IMR-90 (cell line): Measurements from ENCODE around the gene SCARB1. TPM values are rescaled to one million over a fixed set of nuclear protein-coding genes. Genes with fewer than 3 reads are reported as not detected.

Source experiments
- ATAC-seq: fragments of 200-7000 bp; cut with Tn5 transposase; 2 replicates; pipeline ENCODE4 v1.9.1; 2020; ENCODE audit warnings: low read depth, mild to moderate bottlenecking, moderate library complexity
- BruUV-seq: library from RNA; stranded (reverse); fragments of 400-500 nt; replicated peaks from 2 replicates; lab custom pipeline; 2021; lab: Mats Ljungman, UMichigan
- CTCF ChIA-PET: fragments of 300-600 bp; formaldehyde crosslinking; extraction: SDS; loops from one replicate; lab custom pipeline; 2021; ENCODE audit warnings: antibody characterized with exemption; lab: Yijun Ruan, JAX
- POLR2A ChIA-PET: fragments of 300-600 bp; sonication (Branson Sonifier 250); formaldehyde crosslinking; loops from one replicate; lab custom pipeline; 2022; ENCODE audit warnings: antibody characterized with exemption; ENCODE audit not compliant: unreplicated experiment; lab: Charles Lee
- DNase-seq: peaks from one replicate; pipeline ENCODE4 v3.0.0; 2013
- H2AFZ ChIP-seq: replicated peaks from 2 replicates; pipeline ENCODE3; 2013; ENCODE audit warnings: low read length, mild to moderate bottlenecking; ENCODE audit not compliant: poor library complexity
- H2AK5ac ChIP-seq: 2 replicates; pipeline ENCODE4 v1.6.1; 2013; ENCODE audit warnings: low read depth, low read length, inconsistent platforms
- H2AK9ac ChIP-seq: replicated peaks from 2 replicates; pipeline ENCODE3; 2013; ENCODE audit warnings: mild to moderate bottlenecking, low read depth, low read length, moderate library complexity; ENCODE audit not compliant: poor library complexity
- H2BK120ac ChIP-seq: 2 replicates; pipeline ENCODE4 v1.6.1; 2013; ENCODE audit warnings: low read depth, low read length, inconsistent platforms
- H2BK15ac ChIP-seq: 3 replicates; pipeline ENCODE4 v1.6.1; 2013; ENCODE audit warnings: low read depth, low read length, inconsistent platforms
- H2BK20ac ChIP-seq: 2 replicates; pipeline ENCODE4 v1.6.1; 2013; ENCODE audit warnings: low read depth, mild to moderate bottlenecking, inconsistent platforms, low read length, moderate library complexity
- H2BK5ac ChIP-seq: 2 replicates; pipeline ENCODE4 v1.6.1; 2013; ENCODE audit warnings: mild to moderate bottlenecking, low read depth, low read length, inconsistent platforms; ENCODE audit not compliant: poor library complexity, severe bottlenecking
- H3K14ac ChIP-seq: replicated peaks from 2 replicates; pipeline ENCODE4 v1.6.1; 2013; ENCODE audit warnings: low read depth, low read length, inconsistent platforms
- H3K18ac ChIP-seq: 2 replicates; pipeline ENCODE4 v1.6.1; 2013; ENCODE audit warnings: low read depth, low read length, control low read depth
- H3K23ac ChIP-seq: 2 replicates; pipeline ENCODE4 v1.6.1; 2013; ENCODE audit warnings: low read depth, low read length, inconsistent platforms
- H3K27ac ChIP-seq: 2 replicates; pipeline ENCODE4 v1.5.1; 2013; ENCODE audit warnings: mild to moderate bottlenecking, control low read depth, low read length; ENCODE audit not compliant: insufficient read depth
- H3K27me3 ChIP-seq: 2 replicates; pipeline ENCODE4 v1.6.1; 2013; ENCODE audit warnings: low read length; ENCODE audit not compliant: control insufficient read depth, insufficient read depth
- H3K36me3 ChIP-seq: 2 replicates; pipeline ENCODE4 v1.6.1; 2013; ENCODE audit warnings: low read length, mixed read lengths; ENCODE audit not compliant: control insufficient read depth, insufficient read depth
- H3K4ac ChIP-seq: 2 replicates; pipeline ENCODE4 v1.6.1; 2013; ENCODE audit warnings: low read depth, low read length, inconsistent platforms
- H3K4me1 ChIP-seq: 2 replicates; pipeline ENCODE4 v1.6.1; 2013; ENCODE audit warnings: low read length, mixed read lengths; ENCODE audit not compliant: control insufficient read depth, insufficient read depth
- H3K4me2 ChIP-seq: 2 replicates; pipeline ENCODE4 v1.6.1; 2013; ENCODE audit warnings: low read depth, mild to moderate bottlenecking, control low read depth, low read length, moderate library complexity
- H3K4me3 ChIP-seq: 2 replicates; pipeline ENCODE4 v1.5.1; 2013; ENCODE audit warnings: low read depth, mild to moderate bottlenecking, control low read depth, low read length, moderate library complexity; ENCODE audit not compliant: insufficient read depth
- H3K56ac ChIP-seq: 2 replicates; pipeline ENCODE4 v1.6.1; 2013; ENCODE audit warnings: low read length, inconsistent platforms; ENCODE audit not compliant: insufficient read depth; ENCODE audit errors: extremely low read depth
- H3K79me1 ChIP-seq, 2 experiments: 2 replicates each; pipeline ENCODE4 v1.6.1; 2013; ENCODE audit warnings: low read length in 2 of 2, inconsistent platforms in 1 of 2, low read depth in 1 of 2
- H3K9ac ChIP-seq: 2 replicates; pipeline ENCODE4 v1.6.1; 2013; ENCODE audit warnings: low read depth, low read length, control low read depth
- H3K9me1 ChIP-seq: 2 replicates; pipeline ENCODE4 v1.6.1; 2013; ENCODE audit warnings: low read length, inconsistent platforms; ENCODE audit not compliant: insufficient read depth
- H3K9me3 ChIP-seq: 2 replicates; pipeline ENCODE4 v1.6.1; 2013; ENCODE audit warnings: low read length; ENCODE audit not compliant: control insufficient read depth, insufficient read depth
- H4K20me1 ChIP-seq: 2 replicates; pipeline ENCODE4 v1.6.1; 2013; ENCODE audit warnings: low read length, inconsistent platforms; ENCODE audit not compliant: insufficient read depth
- H4K5ac ChIP-seq: 2 replicates; pipeline ENCODE4 v1.6.1; 2013; ENCODE audit warnings: mild to moderate bottlenecking, low read depth, low read length, control low read depth
- H4K8ac ChIP-seq, 2 experiments: 2 replicates each; pipeline ENCODE4 v1.6.1; 2013; ENCODE audit warnings: low read depth in 2 of 2, low read length in 2 of 2, control low read depth in 1 of 2, inconsistent platforms in 1 of 2
- H4K91ac ChIP-seq: 2 replicates; pipeline ENCODE4 v1.6.1; 2013; ENCODE audit warnings: low read depth, low read length, inconsistent platforms; ENCODE audit not compliant: insufficient read depth
- BHLHE40 ChIP-seq: fragments of 150-350 bp; IDR thresholded peaks from 2 replicates; pipeline ENCODE4 v1.6.1; 2016; ENCODE audit warnings: mild to moderate bottlenecking, low read depth, low read length
- CEBPB ChIP-seq: IDR thresholded peaks from 2 replicates; pipeline ENCODE4 v1.6.1; 2012; ENCODE audit warnings: low read depth, low read length, improper control_type of control experiment
- CHD1 ChIP-seq: IDR thresholded peaks from 2 replicates; pipeline ENCODE4 v1.6.1; 2012; ENCODE audit warnings: low read depth, low read length, improper control_type of control experiment
- FOS ChIP-seq: fragments of 150-350 bp; IDR thresholded peaks from 2 replicates; pipeline ENCODE4 v1.6.1; 2016; ENCODE audit warnings: low read depth, low read length
- MAZ ChIP-seq: IDR thresholded peaks from 2 replicates; pipeline ENCODE4 v1.6.1; 2012; ENCODE audit warnings: low read depth, mild to moderate bottlenecking, low read length, improper control_type of control experiment, moderate library complexity, borderline replicate concordance
- MXI1 ChIP-seq: IDR thresholded peaks from 2 replicates; pipeline ENCODE4 v1.6.1; 2012; ENCODE audit warnings: low read depth, mild to moderate bottlenecking, low read length, moderate library complexity, borderline replicate concordance
- NFE2L2 ChIP-seq: fragments of 150-350 bp; IDR thresholded peaks from 2 replicates; pipeline ENCODE4 v1.6.1; 2016; ENCODE audit warnings: low read depth, mild to moderate bottlenecking, low read length
- POLR2A ChIP-seq: IDR thresholded peaks from 2 replicates; pipeline ENCODE4 v1.6.1; 2012; ENCODE audit warnings: mild to moderate bottlenecking, low read depth, low read length
- RAD21 ChIP-seq: IDR thresholded peaks from 2 replicates; pipeline ENCODE4 v1.6.1; 2012; ENCODE audit warnings: low read length, improper control_type of control experiment
- RCOR1 ChIP-seq: IDR thresholded peaks from 2 replicates; pipeline ENCODE4 v1.6.1; 2012; ENCODE audit warnings: mild to moderate bottlenecking, low read length, improper control_type of control experiment; ENCODE audit not compliant: insufficient replicate concordance
- USF2 ChIP-seq: fragments of 150-350 bp; IDR thresholded peaks from 2 replicates; pipeline ENCODE4 v1.6.1; 2017; ENCODE audit warnings: mild to moderate bottlenecking, antibody characterized with exemption, low read length, low read depth
- WGBS, 2 experiments: methylation state at CpG; one replicate each; pipeline versions ENCODE4 v1.1.5 to v1.1.7; 2013; ENCODE audit warnings: missing lambda C conversion rate in 2 of 2; ENCODE audit not compliant: insufficient read length in 1 of 2; ENCODE audit errors: extremely low coverage in 2 of 2; 5-methylcytosine and 5-hydroxymethylcytosine counted together
- dilution Hi-C: fragments of 300-500 bp; cut with HindIII; formaldehyde crosslinking; loops from one replicate; pipeline ENCODE4 v1.14.3; 2018; ENCODE audit warnings: low sequenced_read_pairs; ENCODE audit not compliant: unreplicated experiment
- in situ Hi-C: fragments of 300-500 bp; cut with MboI; formaldehyde crosslinking; loops from 3 replicates; pipeline ENCODE4 v1.14.3; 2019; ENCODE audit warnings: low sequenced_read_pairs, inconsistent platforms, mixed read lengths
- intact Hi-C: fragments of 100-400 bp; cut with micrococcal nuclease; formaldehyde crosslinking; loops from 2 replicates; pipeline ENCODE4 v1.10.0; 2022
- polyA plus RNA-seq, 3 experiments: library from polyadenylated mRNA; depleted of rRNA; stranded (reverse); fragments of >200 nt; gene quantifications; 2 replicates each; pipeline ENCODE4 v1.2.3, GENCODE V29; 2012; ENCODE audit warnings: low replicate concordance in 1 of 3
- total RNA-seq: library from RNA; depleted of rRNA; stranded (reverse); fragments of >200 nt; gene quantifications from 2 replicates; pipeline ENCODE4 v1.2.3, GENCODE V29; 2012

SCARB1 gene
- total and polyA plus RNA-seq, 2 of the 4 experiments (the other 2 are of a cell fraction): 3.0 to 24.8 TPM

DNA sequence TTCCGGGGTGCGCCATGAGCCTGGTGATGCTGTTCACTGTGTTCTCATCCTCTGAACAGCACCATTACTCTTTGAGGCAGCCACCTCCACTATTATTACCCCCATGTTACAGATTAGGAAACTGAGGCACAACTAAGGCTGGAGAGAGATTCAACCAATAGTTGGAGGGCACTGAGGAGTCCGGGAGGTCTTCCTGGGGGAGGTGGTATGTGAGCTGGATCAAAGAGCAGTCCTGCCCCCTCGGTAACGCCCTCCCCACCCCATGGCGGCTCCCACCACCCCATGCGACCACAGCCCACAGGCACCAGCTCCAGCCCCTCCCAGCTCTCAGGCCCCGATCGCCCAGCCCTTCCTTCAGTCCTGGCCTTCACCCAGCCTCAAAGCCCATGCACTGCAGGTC, 43.5 kb downstream of the SCARB1 start (continued):
- TF ChIP-seq FOS (no peak), RCOR1 (no peak), CEBPB (no peak), POLR2A (no peak), MAZ (no peak), MXI1 (no peak), USF2 (no peak)

DNA sequence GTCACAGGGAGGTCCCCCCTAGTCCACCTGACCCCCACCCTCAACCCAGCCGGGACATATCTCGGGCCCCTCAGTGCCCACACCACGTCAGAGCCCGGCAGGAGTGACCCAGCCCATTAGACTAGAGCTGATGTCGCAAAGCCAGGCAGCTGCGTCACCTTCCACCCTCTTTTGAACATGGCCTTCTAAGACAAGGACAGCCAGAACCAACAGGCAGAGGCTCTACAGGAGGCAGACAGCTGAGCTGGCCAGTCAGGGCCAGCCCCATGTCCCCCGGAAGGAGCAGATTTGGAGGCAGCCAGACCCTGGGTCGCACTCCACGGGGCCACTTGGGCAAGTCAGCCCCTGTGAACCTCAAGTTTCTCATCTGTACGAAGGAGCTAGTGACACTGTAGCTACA, 44.1 kb downstream of the SCARB1 start:
- Histone ChIP-seq H3K9me1 (peaks cover 3% of the 10 kb centered on the region; the same call in 1 of the 2 replicates), H4K20me1 (peaks cover 4% of the 10 kb centered on the region; the same call in 1 of the 2 replicates), H3K4me2 (no peak overlapping the region), H2BK15ac (no peak overlapping the region), H3K56ac (no peak overlapping the region), H2AFZ (no peak overlapping the region), H3K4me1 (no peaks in the 10 kb centered on the region), H4K5ac (no peak overlapping the region), H3K36me3 (no peaks in the 10 kb centered on the region), H3K9me3 (no peaks in the 10 kb centered on the region), H3K27me3 (no peaks in the 10 kb centered on the region), H3K9ac (no peak overlapping the region), H2BK120ac (no peak overlapping the region), H3K23ac (no peak overlapping the region), H3K14ac (no peak overlapping the region), H3K4ac (no peak overlapping the region), H2AK9ac (no peak overlapping the region), H3K27ac (no peak overlapping the region), H4K8ac (no peak overlapping the region), H3K4me3 (no peak overlapping the region), H3K79me1 (no peaks in the 10 kb centered on the region; a peak in 1 of 4 replicates), H2BK20ac (no peak overlapping the region), H2BK5ac (no peak overlapping the region), H4K91ac (no peak overlapping the region), H2AK5ac (no peak overlapping the region), H3K18ac (no peak overlapping the region)
- TF ChIP-seq POLR2A (no peak), CHD1 (no peak), USF2 (no peak), RAD21 (no peak), FOS (no peak), NFE2L2 (no peak), MAZ (no peak), BHLHE40 (no peak), MXI1 (no peak)
- ATAC-seq (no peak), DNase-seq (no peak)
- in situ Hi-C loops (no loop called here), dilution Hi-C loops (no loop called here), intact Hi-C loops (no loop called here)
- WGBS, 2 experiments: 85% methylated on average over 7 of the region's 10 CpGs; no CpG with 5 or more reads in 1 of the 2 experiments
- no TSS peak for BruUV-seq
- CTCF ChIA-PET: interaction anchor here (0.9 kb wide), 1 partner anchor 121 kb away, joined by 3 read pairs; no protein-coding TSS in a partner anchor
- POLR2A ChIA-PET: no interaction called here
